Breast epithelium (tissue), 3 donors: ENCODE results near the gene FNIP1.

ENCODE experiments used
- POLR2A ChIP-seq: fragments of 450-650 bp; IDR thresholded peaks from one replicate; pipeline ENCODE4 v1.6.1; 2016; ENCODE audit warnings: antibody characterized with exemption, mild to moderate bottlenecking, moderate library complexity
- TF ChIP-seq, protein P1 (sequence below), 3 donors: fragments of 450-650 bp; IDR thresholded peaks; one replicate each; pipeline ENCODE4 v1.5.1; 2016 to 2017; ENCODE audit warnings: antibody characterized with exemption in 3 of 3, mild to moderate bottlenecking in 3 of 3, moderate library complexity in 3 of 3

DNA sequence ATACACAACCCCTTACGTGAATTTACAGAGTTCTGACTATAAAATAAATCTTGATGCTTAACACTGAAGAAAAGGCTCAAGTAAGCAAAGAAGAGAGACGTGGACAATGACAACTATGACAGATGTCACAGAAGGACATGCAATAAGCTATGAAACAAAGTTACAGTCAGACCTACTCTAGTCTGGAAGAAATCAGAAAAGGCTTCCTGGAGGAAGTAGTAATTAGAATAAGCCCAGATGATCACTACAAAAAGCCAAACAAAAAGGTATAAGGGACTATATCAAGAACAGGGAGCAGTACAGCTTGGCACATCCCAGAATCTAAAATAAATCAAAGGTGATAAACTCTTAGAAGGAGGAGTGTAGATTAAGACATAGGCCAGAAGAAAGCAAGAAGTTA lies 6.3 kb downstream of the FNIP1 start:
- TF ChIP-seq, protein P1, sequence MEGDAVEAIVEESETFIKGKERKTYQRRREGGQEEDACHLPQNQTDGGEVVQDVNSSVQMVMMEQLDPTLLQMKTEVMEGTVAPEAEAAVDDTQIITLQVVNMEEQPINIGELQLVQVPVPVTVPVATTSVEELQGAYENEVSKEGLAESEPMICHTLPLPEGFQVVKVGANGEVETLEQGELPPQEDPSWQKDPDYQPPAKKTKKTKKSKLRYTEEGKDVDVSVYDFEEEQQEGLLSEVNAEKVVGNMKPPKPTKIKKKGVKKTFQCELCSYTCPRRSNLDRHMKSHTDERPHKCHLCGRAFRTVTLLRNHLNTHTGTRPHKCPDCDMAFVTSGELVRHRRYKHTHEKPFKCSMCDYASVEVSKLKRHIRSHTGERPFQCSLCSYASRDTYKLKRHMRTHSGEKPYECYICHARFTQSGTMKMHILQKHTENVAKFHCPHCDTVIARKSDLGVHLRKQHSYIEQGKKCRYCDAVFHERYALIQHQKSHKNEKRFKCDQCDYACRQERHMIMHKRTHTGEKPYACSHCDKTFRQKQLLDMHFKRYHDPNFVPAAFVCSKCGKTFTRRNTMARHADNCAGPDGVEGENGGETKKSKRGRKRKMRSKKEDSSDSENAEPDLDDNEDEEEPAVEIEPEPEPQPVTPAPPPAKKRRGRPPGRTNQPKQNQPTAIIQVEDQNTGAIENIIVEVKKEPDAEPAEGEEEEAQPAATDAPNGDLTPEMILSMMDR (IDR thresholded peaks at IDR 0.05): no peak
- no peak for TF ChIP-seq POLR2A
